GM10266 (cell line): ENCODE data around the gene ASTN2.

ENCODE experiments used
- DNase-seq: peaks from one replicate; pipeline ENCODE4 v3.0.0; 2012; ENCODE audit errors: extremely low spot score
- TF ChIP-seq, protein P1 (sequence below): IDR thresholded peaks from 2 replicates; pipeline ENCODE4 v1.5.1; 2012; ENCODE audit warnings: mild to moderate bottlenecking, low read depth; ENCODE audit not compliant: control insufficient read depth, insufficient read depth; ENCODE audit errors: missing control alignments

The ASTN2 gene

DNA sequence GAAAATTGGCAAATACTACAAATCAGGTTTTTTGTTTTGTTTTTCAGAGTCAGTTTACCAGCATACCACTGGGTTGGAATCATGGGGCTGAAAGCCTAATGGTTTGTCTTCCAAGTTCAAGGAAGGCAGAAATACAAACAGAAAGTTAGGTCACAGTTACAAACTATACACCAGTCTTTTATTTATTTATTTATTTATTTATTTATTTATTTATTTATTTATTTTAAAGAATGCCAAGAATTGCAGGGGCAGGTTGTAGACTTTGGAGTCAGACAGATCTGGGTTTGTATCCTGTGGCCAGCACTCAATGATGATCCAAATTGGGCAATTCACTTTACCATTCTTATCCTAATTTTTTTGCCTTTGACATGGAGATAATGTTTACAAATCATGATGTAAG is 353.9 kb downstream of the ASTN2 start:
- no peak for DNase-seq
- TF ChIP-seq, protein P1, sequence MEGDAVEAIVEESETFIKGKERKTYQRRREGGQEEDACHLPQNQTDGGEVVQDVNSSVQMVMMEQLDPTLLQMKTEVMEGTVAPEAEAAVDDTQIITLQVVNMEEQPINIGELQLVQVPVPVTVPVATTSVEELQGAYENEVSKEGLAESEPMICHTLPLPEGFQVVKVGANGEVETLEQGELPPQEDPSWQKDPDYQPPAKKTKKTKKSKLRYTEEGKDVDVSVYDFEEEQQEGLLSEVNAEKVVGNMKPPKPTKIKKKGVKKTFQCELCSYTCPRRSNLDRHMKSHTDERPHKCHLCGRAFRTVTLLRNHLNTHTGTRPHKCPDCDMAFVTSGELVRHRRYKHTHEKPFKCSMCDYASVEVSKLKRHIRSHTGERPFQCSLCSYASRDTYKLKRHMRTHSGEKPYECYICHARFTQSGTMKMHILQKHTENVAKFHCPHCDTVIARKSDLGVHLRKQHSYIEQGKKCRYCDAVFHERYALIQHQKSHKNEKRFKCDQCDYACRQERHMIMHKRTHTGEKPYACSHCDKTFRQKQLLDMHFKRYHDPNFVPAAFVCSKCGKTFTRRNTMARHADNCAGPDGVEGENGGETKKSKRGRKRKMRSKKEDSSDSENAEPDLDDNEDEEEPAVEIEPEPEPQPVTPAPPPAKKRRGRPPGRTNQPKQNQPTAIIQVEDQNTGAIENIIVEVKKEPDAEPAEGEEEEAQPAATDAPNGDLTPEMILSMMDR = no peak

DNA sequence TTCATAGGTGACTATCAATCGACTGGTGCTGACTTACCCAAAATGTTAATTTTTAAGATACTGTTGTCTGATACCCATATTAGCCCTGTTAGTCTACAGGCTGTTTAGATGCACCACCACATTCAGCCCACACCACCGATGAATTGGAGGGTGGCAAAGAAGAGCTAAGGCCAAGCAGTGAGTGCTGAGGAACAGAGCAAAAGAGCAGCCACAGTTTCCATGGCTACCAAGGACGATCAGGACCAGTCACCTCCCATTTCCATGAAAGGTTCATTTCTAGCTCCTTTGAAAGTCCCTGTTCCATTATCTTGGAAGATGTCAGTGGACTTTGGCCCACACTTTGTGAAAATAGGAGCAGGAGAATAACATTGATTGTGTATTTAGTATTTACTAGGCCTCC is 364.9 kb downstream of the ASTN2 start:
- TF ChIP-seq, protein P1 = no peak
- no peak for DNase-seq

DNA sequence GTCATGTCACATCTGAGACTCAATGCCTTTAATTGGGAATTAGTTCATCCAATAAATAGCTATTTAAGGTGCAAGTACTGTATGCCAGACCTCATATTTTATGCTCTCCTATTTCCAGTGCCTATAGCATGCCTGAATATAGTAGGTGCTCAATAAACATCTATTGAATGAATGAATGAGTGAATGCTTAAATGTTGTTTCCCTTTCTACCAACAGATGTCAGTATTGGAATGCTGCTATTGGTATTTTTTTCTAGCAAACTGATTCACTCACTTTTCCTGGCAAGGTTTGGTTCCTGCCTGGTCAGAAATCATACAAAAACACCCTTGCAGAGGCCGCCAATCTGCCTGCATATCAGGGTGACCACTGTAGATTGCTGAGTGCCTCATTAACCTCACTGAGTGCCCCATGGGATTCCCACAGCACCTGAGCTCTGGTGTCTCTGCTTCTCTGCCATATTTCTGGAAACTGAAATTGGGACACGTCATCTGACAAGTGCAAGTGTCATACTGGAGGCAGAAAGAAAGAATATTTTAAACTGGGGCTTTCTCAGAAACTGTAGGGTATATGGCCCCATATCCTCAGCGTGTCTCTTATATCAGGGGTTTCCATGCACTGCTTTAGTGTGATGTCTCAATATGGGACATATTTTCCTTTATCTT is 368.1 kb downstream of the ASTN2 start:
- DNase-seq = peak; percentile 16
- TF ChIP-seq, protein P1 = no peak

DNA sequence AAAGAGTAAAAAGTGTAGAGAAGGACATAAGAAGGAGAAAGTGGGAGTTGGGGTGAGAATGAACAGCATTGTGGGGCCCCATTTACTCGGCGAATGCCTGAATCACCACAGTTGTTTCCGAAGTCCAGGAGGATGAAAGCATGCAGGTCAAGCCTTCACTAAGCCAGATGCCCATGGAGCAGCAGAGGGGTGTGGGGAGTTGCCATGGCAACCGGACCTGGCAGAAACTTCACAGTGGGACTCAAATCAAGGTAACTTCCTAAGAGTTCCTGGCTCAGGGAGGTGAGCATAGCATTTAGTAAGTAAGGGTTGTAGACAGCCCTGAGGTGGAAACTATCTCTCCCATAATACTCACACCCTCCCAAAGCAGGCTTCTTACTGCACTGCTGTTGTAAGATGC is 370.6 kb downstream of the ASTN2 start:
- TF ChIP-seq, protein P1 = no peak
- no peak for DNase-seq

DNA sequence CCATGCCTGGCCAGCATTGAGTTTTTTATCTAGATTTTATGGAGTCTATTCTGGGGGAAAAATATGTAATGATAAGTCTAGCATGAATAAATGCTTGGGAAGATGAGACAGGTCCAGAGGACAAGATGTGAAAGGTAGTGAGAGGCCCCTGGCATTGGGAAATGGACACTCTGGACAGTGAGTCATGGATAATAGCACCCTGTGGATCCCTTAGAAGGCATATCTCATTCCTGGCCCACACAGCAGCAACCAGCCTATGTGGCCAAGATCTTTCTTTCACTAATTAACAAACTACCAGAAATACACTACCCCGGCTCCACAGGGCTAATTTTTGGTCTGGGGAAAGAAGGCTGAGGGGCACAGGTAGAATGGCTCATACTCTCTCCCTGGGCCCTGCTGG is 371.7 kb downstream of the ASTN2 start:
- TF ChIP-seq, protein P1 = no peak
- DNase-seq = no peak

DNA sequence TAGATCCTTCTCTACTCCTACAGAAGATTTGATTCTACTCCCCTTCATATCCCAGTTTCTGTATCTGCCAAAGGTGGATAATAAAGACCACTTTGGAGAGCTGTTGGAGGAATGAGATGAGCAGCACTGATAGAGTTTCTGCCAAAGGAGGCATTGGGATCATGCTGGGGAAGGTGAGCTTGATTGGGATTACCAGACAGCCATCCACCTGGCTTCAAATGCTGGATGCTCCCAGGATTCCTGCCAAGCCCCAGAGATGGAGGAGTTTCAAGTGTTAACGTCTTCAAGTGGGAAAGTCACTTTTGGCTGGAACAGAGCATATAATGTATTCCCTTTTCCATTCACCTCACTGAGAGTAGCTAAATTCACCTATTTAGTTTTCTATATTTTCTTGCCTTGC is 379.3 kb downstream of the ASTN2 start:
- TF ChIP-seq, protein P1 = no peak
- no peak for DNase-seq

DNA sequence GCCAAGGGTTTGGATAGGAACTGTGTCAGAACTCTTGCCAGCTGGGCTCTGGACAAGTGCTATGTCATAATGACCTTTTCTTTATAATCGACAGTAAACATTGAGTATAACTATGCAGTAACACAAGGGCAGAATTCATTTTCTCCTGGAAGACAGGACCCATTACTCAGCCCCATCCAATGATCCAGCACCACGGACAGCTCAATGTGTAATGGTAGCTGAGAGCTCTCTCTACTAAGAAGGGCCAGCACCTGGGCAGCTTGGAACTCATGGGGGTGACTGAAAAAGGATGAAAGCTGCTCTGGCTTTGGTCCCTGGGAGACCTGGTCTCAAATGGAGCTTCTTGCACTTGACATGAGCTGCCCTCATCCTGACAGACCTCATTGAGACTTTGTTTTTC is 380.0 kb downstream of the ASTN2 start:
- TF ChIP-seq, protein P1 = no peak
- DNase-seq = no peak
